Neural cell (in vitro differentiated cells): Measurements from ENCODE around the gene SLC6A8. TPM values are rescaled to one million over a fixed set of nuclear protein-coding genes. Genes with fewer than 3 reads are reported as not detected.

Source experiments
- H2AFZ ChIP-seq: fragments of 200-600, 300-800 bp; sonication (generic), shearing (Covaris generic); 2 replicates; pipeline ENCODE4 v1.6.0; 2014; ENCODE audit warnings: low read depth, mild to moderate bottlenecking, antibody characterized with exemption, low read length, moderate library complexity
- H3F3A ChIP-seq: fragments of 200-600 bp; shearing (Covaris generic); 2 replicates; pipeline ENCODE4 v1.6.1; 2016; ENCODE audit warnings: mild to moderate bottlenecking, moderate library complexity, mixed read lengths, antibody characterized with exemption, low read length; ENCODE audit not compliant: insufficient read depth, poor library complexity, severe bottlenecking
- H3K27ac ChIP-seq: fragments of 200-600, 300-800 bp; sonication (generic), shearing (Covaris generic); 2 replicates; pipeline ENCODE4 v1.5.1; 2014; ENCODE audit warnings: mild to moderate bottlenecking, low read length, moderate library complexity
- H3K27me3 ChIP-seq: fragments of 300-800, 200-600 bp; sonication (generic), shearing (Covaris generic); 2 replicates; pipeline ENCODE4 v1.6.0; 2014; ENCODE audit warnings: mild to moderate bottlenecking, low read depth, low read length, moderate library complexity; ENCODE audit not compliant: insufficient read depth
- H3K36me3 ChIP-seq: fragments of 300-800, 200-600 bp; sonication (generic), shearing (Covaris generic); 2 replicates; pipeline ENCODE4 v1.5.1; 2014; ENCODE audit warnings: mild to moderate bottlenecking, antibody characterized with exemption, low read length, moderate library complexity; ENCODE audit not compliant: insufficient read depth
- H3K4me2 ChIP-seq: fragments of 300-800, 200-600 bp; sonication (generic), shearing (Covaris generic); 2 replicates; pipeline ENCODE4 v1.6.0; 2014; ENCODE audit warnings: mild to moderate bottlenecking, low read length
- H3K4me3 ChIP-seq: fragments of 300-800, 200-600 bp; sonication (generic), shearing (Covaris generic); 2 replicates; pipeline ENCODE4 v1.5.1; 2014; ENCODE audit warnings: mild to moderate bottlenecking, low read length, moderate library complexity
- H3K79me2 ChIP-seq: fragments of 200-600 bp; shearing (Covaris generic); replicated peaks from 2 replicates; pipeline ENCODE4 v1.6.0; 2014; ENCODE audit warnings: mild to moderate bottlenecking, low read length, moderate library complexity; ENCODE audit not compliant: insufficient read depth
- H3K9ac ChIP-seq: fragments of 300-800, 200-600 bp; sonication (generic), shearing (Covaris generic); 2 replicates; pipeline ENCODE4 v1.6.1; 2016; ENCODE audit warnings: mild to moderate bottlenecking, low read length, mixed read lengths
- H3K9me2 ChIP-seq: fragments of 200-600 bp; shearing (Covaris generic); 2 replicates; pipeline ENCODE4 v1.6.1; 2016; ENCODE audit warnings: mild to moderate bottlenecking, low read length, mixed read lengths; ENCODE audit not compliant: insufficient read depth
- H3K9me3 ChIP-seq: fragments of 200-600, 300-800 bp; sonication (generic), shearing (Covaris generic); 2 replicates; pipeline ENCODE4 v1.6.1; 2016; ENCODE audit warnings: mild to moderate bottlenecking, mixed run types, low read length, moderate library complexity, mixed read lengths
- H4K20me1 ChIP-seq: fragments of 200-600 bp; shearing (Covaris generic); 2 replicates; pipeline ENCODE4 v1.6.1; 2016; ENCODE audit warnings: mild to moderate bottlenecking, mixed run types; ENCODE audit not compliant: insufficient read depth
- CTCF ChIP-seq: fragments of 450-650 bp; IDR thresholded peaks from 2 replicates; pipeline ENCODE4 v1.5.1; 2014; ENCODE audit warnings: antibody characterized with exemption, mild to moderate bottlenecking, moderate library complexity; ENCODE audit not compliant: poor library complexity, severe bottlenecking
- EP300 ChIP-seq: fragments of 450-650 bp; conservative IDR thresholded peaks from 2 replicates; pipeline ENCODE4 v1.6.1; 2014; ENCODE audit warnings: antibody characterized with exemption, mild to moderate bottlenecking, moderate library complexity; ENCODE audit not compliant: poor library complexity, severe bottlenecking
- EZH2 ChIP-seq: fragments of 200-600, 300-800 bp; shearing (Covaris generic), sonication (generic); IDR thresholded peaks from 2 replicates; pipeline ENCODE4 v1.6.1; 2014; ENCODE audit warnings: antibody characterized with exemption, low read length, borderline replicate concordance, mild to moderate bottlenecking; ENCODE audit not compliant: insufficient read depth, poor library complexity, severe bottlenecking
- MXI1 ChIP-seq: fragments of 450-650 bp; conservative IDR thresholded peaks from 2 replicates; pipeline ENCODE4 v1.6.1; 2014; ENCODE audit warnings: antibody characterized with exemption, mild to moderate bottlenecking; ENCODE audit not compliant: poor library complexity, severe bottlenecking
- POLR2AphosphoS5 ChIP-seq: IDR thresholded peaks from 2 replicates; pipeline ENCODE4 v1.6.1; 2012
- RAD21 ChIP-seq: fragments of 450-650 bp; conservative IDR thresholded peaks from 2 replicates; pipeline ENCODE4 v1.6.1; 2014; ENCODE audit warnings: antibody characterized with exemption, mild to moderate bottlenecking, moderate library complexity
- REST ChIP-seq: IDR thresholded peaks from 2 replicates; pipeline ENCODE4 v1.6.1; 2012; ENCODE audit warnings: borderline replicate concordance
- SMC3 ChIP-seq: fragments of 450-650 bp; conservative IDR thresholded peaks from 2 replicates; pipeline ENCODE4 v1.6.1; 2014; ENCODE audit warnings: antibody characterized with exemption, mild to moderate bottlenecking, moderate library complexity; ENCODE audit not compliant: poor library complexity
- TAF1 ChIP-seq: IDR thresholded peaks from 2 replicates; pipeline ENCODE4 v1.6.1; 2012; ENCODE audit warnings: low read depth
- polyA plus RNA-seq: library from polyadenylated mRNA; depleted of rRNA; stranded (reverse); fragments of >200 nt; gene quantifications from 2 replicates; pipeline ENCODE4 v1.2.3, GENCODE V29; 2014

The SLC6A8 gene
- polyA plus RNA-seq, 1 donor from 2014 or later, result 36.4 TPM

- no peak for TF ChIP-seq RAD21
These were observed 1.7 kb upstream of the SLC6A8 start (continued) for GRCh38 chrX:153685751-153686696.

- no peak for TF ChIP-seq TAF1
- TF ChIP-seq CTCF, result no peak
- no peak for TF ChIP-seq MXI1
- no peak for TF ChIP-seq POLR2AphosphoS5
- no peak for TF ChIP-seq RAD21
- TF ChIP-seq REST, result no peak
- TF ChIP-seq SMC3, result no peak
- TF ChIP-seq EP300, result no peak
- no peak for TF ChIP-seq EZH2
- Histone ChIP-seq H3K27ac (peak overlapping the region; percentile 83), H3K79me2 (peaks cover 9% of the 10 kb centered on the region), H3K27me3 (no peaks in the 10 kb centered on the region), H2AFZ (no peak overlapping the region), H3F3A (no peaks in the 10 kb centered on the region), H3K9me2 (no peaks in the 10 kb centered on the region), H3K9me3 (no peaks in the 10 kb centered on the region), H3K4me2 (no peak overlapping the region), H3K36me3 (no peaks in the 10 kb centered on the region), H3K4me3 (peak overlapping the region; percentile 67), H3K9ac (peak overlapping the region; percentile 85), H4K20me1 (peaks cover 4% of the 10 kb centered on the region)
These were observed 1.0 kb upstream of the SLC6A8 start for GRCh38 chrX:153686711-153687110.

GRCh38 chrX:153688071-153688470 is 345 bp downstream of the SLC6A8 start:
- Histone ChIP-seq H3K27me3 (no peaks in the 10 kb centered on the region), H3K9me2 (no peaks in the 10 kb centered on the region), H3K36me3 (no peaks in the 10 kb centered on the region), H3K4me2 (no peak overlapping the region), H3F3A (no peaks in the 10 kb centered on the region), H2AFZ (no peak overlapping the region), H3K79me2 (peaks cover 9% of the 10 kb centered on the region), H3K4me3 (no peak overlapping the region), H3K27ac (no peak overlapping the region), H3K9ac (no peak overlapping the region), H3K9me3 (no peaks in the 10 kb centered on the region), H4K20me1 (peaks cover 4% of the 10 kb centered on the region)
- no peak for TF ChIP-seq TAF1
- TF ChIP-seq SMC3, result no peak
- TF ChIP-seq RAD21, result no peak
- TF ChIP-seq MXI1, result no peak
- TF ChIP-seq CTCF, result no peak
- TF ChIP-seq REST, result no peak
- no peak for TF ChIP-seq EP300
- TF ChIP-seq POLR2AphosphoS5, result no peak
- no peak for TF ChIP-seq EZH2
